BE2C (cell line): ENCODE measurements around the gene COL26A1.
"Not testable (repeated sequence)": the region's sequence is repeated elsewhere in the genome, so short reads cannot be mapped to it uniquely, and the experiment has no call there.

ENCODE experiments used
- DNase-seq: peaks from one replicate; pipeline ENCODE4 v3.0.0-alpha.2; 2020
- H3K27me3 ChIP-seq: fragments of 250-450 bp; sonication (Bioruptor Pico); 2 replicates; pipeline ENCODE4 v1.5.1; 2020; ENCODE audit warnings: mild to moderate bottlenecking
- H3K36me3 ChIP-seq: fragments of 250-450 bp; sonication (Bioruptor Pico); 2 replicates; pipeline ENCODE4 v1.5.1; 2020; ENCODE audit warnings: mild to moderate bottlenecking
- H3K4me1 ChIP-seq: fragments of 250-450 bp; sonication (Bioruptor Pico); 2 replicates; pipeline ENCODE4 v1.5.1; 2020
- H3K4me3 ChIP-seq: 2 replicates; pipeline ENCODE4 v1.5.1; 2011; ENCODE audit warnings: low read depth, low read length
- H3K9me3 ChIP-seq: fragments of 250-450 bp; sonication (Bioruptor Pico); 2 replicates; pipeline ENCODE4 v1.5.1; 2020
- CTCF ChIP-seq: IDR thresholded peaks from 2 replicates; pipeline ENCODE4 v1.5.1; 2012; ENCODE audit warnings: mild to moderate bottlenecking, low read depth, low read length

Gene COL26A1

GRCh38 chr7:101558742-101559325 is 196.2 kb downstream of the COL26A1 start:
- H3K27me3 ChIP-seq = peaks cover 4% of the 10 kb centered on the region; the same call in 1 of the 2 replicates
- no peak for DNase-seq
- no peak overlapping the region for H3K4me3 ChIP-seq
- H3K4me1 ChIP-seq = no peaks in the 10 kb centered on the region
- TF ChIP-seq CTCF = no peak
- no peaks in the 10 kb centered on the region for H3K9me3 ChIP-seq
- H3K36me3 ChIP-seq = no peaks in the 10 kb centered on the region

- H3K36me3 ChIP-seq = no peaks in the 10 kb centered on the region
- no peaks in the 10 kb centered on the region for H3K4me1 ChIP-seq
- no peak overlapping the region for H3K4me3 ChIP-seq
- DNase-seq = no peak
- no peak for TF ChIP-seq CTCF
- no peaks in the 10 kb centered on the region for H3K9me3 ChIP-seq
- peaks cover 4% of the 10 kb centered on the region; the same call in 1 of the 2 replicates for H3K27me3 ChIP-seq
Observed at GRCh38 chr7:101559586-101559985, 196.9 kb downstream of the COL26A1 start.

GRCh38 chr7:101560021-101560420 is 197.3 kb downstream of the COL26A1 start:
- H3K36me3 ChIP-seq, H3K4me3 ChIP-seq, H3K9me3 ChIP-seq, H3K4me1 ChIP-seq, DNase-seq, H3K27me3 ChIP-seq: not testable (repeated sequence)

GRCh38 chr7:101560856-101561255 is 198.2 kb downstream of the COL26A1 start:
- H3K9me3 ChIP-seq = no peaks in the 10 kb centered on the region
- no peaks in the 10 kb centered on the region for H3K36me3 ChIP-seq
- H3K4me3 ChIP-seq = no peak overlapping the region
- no peak for TF ChIP-seq CTCF
- no peak for DNase-seq
- H3K27me3 ChIP-seq = peaks cover 4% of the 10 kb centered on the region; the same call in 1 of the 2 replicates
- H3K4me1 ChIP-seq = no peaks in the 10 kb centered on the region

- H3K36me3 ChIP-seq, H3K9me3 ChIP-seq, H3K4me3 ChIP-seq, H3K4me1 ChIP-seq, H3K27me3 ChIP-seq, DNase-seq: not testable (repeated sequence)
Observed at GRCh38 chr7:101561293-101561692, 198.6 kb downstream of the COL26A1 start.

GRCh38 chr7:101562531-101563197 is 200.0 kb downstream of the COL26A1 start:
- DNase-seq = no peak
- TF ChIP-seq CTCF = no peak
- no peaks in the 10 kb centered on the region for H3K36me3 ChIP-seq

GRCh38 chr7:101563198-101563901 is 200.7 kb downstream of the COL26A1 start:
- Histone ChIP-seq H3K27me3 (peaks cover 4% of the 10 kb centered on the region; the same call in 1 of the 2 replicates), H3K4me3 (no peak overlapping the region), H3K4me1 (no peaks in the 10 kb centered on the region), H3K9me3 (no peaks in the 10 kb centered on the region), H3K36me3 (no peaks in the 10 kb centered on the region)
- no peak for TF ChIP-seq CTCF
- DNase-seq = no peak

More at GRCh38 chr7:101562531-101563197, 200.0 kb downstream of the COL26A1 start:
- H3K4me1 ChIP-seq = no peaks in the 10 kb centered on the region
- H3K9me3 ChIP-seq = no peaks in the 10 kb centered on the region
- peaks cover 4% of the 10 kb centered on the region; the same call in 1 of the 2 replicates for H3K27me3 ChIP-seq
- H3K4me3 ChIP-seq = no peak overlapping the region
